ENCODE measurements around the gene USP31.

DNA sequence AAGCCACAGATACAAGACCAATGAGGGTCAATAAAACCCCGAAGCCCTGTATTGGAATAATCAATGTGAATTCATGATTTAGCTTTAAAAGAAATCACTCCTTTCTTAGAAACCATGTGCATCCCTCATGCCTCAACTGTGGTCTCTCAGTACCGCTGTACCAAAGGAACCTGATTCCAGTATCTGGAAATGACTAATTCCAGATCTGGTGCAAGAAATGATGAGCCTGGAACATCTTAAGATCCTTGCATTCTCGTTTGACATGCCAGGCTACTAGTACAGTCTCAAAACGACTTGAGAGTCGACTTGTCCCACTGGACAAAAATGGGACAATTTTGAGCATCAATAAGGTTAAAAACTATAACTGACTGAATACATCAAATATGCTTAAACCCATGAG is 21.2 kb downstream of the USP31 start:
- TF ChIP-seq POLR2A (IDR thresholded peaks at IDR 0.05; ENCODE audit: control extremely low read depth in 1 of 2, low read depth in 2 of 2, low read length in 2 of 2) (no peak), ZNF274 (IDR thresholded peaks at IDR 0.05; ENCODE audit: borderline replicate concordance, extremely low read depth, low read length) (no peak), JUN (IDR thresholded peaks at IDR 0.05; ENCODE audit: low read depth, low read length) (no peak), CEBPB (IDR thresholded peaks at IDR 0.05; ENCODE audit: low read depth, low read length) (no peak)
- TF ChIP-seq, protein P1, sequence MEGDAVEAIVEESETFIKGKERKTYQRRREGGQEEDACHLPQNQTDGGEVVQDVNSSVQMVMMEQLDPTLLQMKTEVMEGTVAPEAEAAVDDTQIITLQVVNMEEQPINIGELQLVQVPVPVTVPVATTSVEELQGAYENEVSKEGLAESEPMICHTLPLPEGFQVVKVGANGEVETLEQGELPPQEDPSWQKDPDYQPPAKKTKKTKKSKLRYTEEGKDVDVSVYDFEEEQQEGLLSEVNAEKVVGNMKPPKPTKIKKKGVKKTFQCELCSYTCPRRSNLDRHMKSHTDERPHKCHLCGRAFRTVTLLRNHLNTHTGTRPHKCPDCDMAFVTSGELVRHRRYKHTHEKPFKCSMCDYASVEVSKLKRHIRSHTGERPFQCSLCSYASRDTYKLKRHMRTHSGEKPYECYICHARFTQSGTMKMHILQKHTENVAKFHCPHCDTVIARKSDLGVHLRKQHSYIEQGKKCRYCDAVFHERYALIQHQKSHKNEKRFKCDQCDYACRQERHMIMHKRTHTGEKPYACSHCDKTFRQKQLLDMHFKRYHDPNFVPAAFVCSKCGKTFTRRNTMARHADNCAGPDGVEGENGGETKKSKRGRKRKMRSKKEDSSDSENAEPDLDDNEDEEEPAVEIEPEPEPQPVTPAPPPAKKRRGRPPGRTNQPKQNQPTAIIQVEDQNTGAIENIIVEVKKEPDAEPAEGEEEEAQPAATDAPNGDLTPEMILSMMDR (IDR thresholded peaks at IDR 0.05; ENCODE audit: control extremely low read depth in 1 of 3, insufficient read depth in 1 of 3, low read depth in 1 of 3, low read length in 3 of 3) = no peak
